Stimulated activated CD4-positive, alpha-beta T cell treated with anti-CD3 and anti-CD28 coated beads, Interleukin-1b, Interleukin-23, amount 100 ng/mL, for 4 hours (primary cell): ENCODE measurements around the gene AKAP6.

ENCODE experiments used
- DNase-seq, 2 donors: peaks; one replicate each; pipeline ENCODE4 v3.0.0-alpha.2; 2020; ENCODE audit warnings: low read depth in 2 of 2

The AKAP6 gene

DNA sequence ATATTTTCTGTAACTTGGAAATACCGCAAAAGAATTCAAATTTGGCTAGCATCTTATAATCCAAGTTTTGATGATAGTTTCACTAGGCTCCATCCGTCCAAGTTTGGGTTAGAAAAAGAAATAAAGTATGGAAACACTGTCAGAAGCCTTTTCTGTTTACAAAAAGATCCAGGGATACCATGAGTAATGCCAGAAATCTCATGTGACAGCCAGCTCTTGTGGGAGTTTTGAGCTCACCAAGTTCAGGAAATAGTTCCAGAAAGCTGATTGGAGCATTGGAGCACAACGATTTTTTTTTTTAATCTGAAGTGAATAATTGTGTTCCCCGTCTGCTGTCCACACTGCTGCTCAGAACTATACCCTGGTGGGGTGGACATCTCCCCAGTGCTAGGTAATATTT lies 379.9 kb downstream of the AKAP6 start:
- no peak for DNase-seq

DNA sequence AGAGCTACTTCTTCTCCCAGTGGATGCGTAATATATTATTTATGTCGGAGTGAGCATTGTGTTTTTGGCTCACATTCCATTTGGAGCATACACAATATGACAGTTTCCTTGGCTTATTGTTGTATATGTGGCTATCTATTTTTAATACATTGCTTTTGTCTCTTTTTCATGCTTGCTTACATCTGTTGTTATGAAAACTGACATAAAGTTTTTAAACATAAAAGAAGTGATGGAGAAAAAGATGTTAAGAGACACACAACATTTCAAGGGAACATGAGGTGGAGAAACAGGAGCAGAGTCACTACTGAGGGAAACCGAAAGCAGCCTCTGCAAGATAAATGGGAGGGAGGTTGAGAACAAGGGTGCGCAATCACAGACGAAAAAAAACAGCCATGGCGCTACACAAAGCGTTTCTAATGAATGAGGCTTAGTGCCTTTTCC lies 381.2 kb downstream of the AKAP6 start:
- no peak for DNase-seq

DNA sequence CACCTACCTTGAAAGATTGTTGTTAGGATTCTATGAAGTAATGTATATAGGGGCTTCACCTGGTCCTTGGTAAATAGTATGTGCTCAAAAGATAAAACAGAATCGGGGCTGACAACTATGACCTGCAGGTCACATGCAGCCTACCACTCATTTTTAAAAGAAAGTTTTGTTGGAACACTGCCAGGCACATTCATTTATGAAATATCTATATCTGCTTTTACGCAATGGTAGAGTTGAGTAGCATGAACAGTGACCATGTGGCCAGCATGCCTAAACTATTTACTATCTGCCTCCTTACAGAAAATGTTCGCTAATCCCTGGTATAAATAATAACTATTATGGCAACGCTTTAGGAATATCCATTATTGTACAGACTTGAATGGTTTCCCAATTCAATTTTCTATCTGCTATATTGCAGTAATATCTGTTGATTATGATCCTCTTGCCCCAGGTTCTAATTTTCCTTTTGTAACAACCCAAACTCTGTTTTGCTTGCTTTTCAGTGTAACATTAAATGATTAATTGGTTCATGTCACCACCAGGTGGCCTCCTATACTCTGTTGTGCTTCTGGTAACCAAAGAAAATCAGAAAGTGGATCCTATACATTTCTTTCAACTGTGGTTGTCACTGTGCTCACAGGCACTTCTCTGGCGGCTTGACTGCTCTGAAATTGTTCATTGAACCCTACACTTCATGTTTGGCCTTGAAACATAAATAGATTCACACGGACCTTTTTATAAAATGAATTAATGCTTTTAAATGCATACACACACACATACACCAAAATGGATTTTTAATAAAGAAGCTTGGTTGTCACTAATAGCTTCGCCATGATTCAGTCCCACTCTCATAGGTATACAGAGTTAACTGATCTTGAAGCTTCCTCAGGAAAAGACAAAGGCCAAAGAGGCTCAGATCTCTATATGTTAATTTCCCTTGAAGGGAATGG lies 381.9 kb downstream of the AKAP6 start:
- DNase-seq = no peak

DNA sequence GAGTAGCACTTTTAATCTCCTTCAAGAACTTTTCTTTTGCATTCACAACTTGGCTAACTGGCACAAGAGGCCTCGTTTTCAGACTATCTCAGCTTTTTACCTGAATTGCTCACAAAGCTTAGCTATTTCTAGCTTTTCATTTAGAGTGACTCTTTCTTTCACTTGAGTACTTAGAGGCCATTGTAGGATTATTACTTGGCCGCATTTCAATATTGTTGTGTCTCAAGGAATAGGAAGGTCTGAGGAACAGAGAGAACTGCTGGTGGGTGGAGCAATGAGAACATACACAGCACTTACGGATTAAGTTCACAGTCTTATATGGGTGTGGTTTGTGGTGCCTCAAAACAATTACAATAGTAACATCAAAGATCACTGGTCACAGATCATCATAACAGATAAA lies 384.8 kb downstream of the AKAP6 start:
- no peak for DNase-seq

- no peak for DNase-seq
These were observed 390.5 kb downstream of the AKAP6 start for GRCh38 chr14:32719601-32720000.

DNA sequence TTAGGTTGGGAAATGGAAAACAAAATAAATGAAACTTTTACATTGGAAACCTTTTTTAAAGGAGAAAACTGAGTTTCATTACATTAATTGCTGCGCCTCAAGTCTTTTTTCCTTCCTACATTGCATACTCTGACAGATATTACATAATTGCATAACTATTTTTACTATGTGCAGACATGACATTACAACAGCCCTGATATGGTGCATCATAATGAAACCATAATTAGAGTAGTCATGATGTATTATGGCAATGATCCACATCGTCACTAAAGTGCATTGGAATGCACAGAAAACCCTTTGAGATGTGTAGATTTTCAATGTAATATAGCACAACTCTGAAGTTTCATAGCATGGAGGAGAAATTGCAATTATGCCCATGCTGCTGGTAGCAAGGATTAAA lies 391.8 kb downstream of the AKAP6 start:
- DNase-seq = no peak

- DNase-seq = no peak
These were observed 393.6 kb downstream of the AKAP6 start for GRCh38 chr14:32722631-32723183.

GRCh38 chr14:32724867-32725471 lies 395.9 kb downstream of the AKAP6 start:
- no peak for DNase-seq

DNA sequence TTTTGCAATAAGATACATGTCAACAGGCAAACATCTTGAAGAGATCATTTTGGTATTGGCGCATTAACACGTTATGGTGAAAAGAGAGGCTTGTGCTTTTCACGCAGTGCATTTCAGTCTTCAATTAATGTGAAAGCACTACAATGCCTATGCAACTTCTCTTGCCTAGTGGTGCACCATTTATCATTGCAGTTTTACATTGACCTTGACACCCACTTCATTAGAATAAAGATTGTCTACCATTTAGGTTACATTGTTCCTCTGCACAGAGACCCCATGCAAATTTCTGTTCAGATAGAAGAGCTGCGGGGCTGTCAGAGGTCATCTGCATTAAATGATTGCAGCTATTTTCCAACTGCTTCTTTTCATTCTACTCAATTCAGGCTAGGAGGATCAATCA lies 397.4 kb downstream of the AKAP6 start:
- no peak for DNase-seq

- no peak for DNase-seq
These were observed 398.7 kb downstream of the AKAP6 start for GRCh38 chr14:32727832-32728231.

GRCh38 chr14:32728526-32728925 lies 399.4 kb downstream of the AKAP6 start:
- no peak for DNase-seq

DNA sequence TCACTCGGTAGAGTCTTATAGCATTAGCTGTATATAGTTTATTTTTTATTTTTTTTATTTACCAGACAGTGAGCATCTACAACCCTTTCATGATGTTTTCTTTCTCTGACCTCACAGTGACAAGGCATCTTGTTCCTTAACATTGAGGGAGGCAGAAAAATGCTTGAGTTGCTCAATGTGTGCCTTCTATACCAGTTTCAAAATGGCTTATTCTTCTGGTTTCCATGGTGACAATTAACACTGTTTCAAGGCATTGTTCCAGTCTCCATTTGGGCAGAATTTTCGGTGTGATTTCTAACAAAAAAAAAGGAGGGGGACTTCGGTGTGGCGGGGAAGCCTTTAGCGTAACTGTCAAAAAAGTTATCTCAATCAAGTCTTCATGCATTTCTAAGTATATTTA lies 399.9 kb downstream of the AKAP6 start:
- no peak for DNase-seq

GRCh38 chr14:32731249-32731648 lies 402.2 kb downstream of the AKAP6 start:
- no peak for DNase-seq

DNA sequence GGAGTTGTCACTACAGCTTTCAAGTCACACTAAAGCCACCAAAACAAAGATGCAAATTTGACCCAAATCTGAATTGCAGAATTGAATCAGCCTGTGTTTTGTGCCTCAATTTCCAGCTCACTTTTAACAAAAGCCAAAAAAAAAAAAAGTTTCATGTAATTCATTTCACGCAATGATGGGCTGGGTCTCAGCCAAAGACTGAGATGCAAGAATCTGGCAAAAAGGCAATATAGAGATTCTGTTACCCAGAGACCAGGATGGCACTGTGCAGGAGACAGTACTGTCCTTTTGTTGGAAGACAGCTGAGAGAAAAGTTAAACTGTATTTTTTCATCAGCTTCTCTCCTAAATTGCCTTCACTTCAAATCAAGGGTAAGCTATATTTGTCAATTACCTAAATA lies 403.9 kb downstream of the AKAP6 start:
- no peak for DNase-seq

GRCh38 chr14:32734261-32734660 lies 405.2 kb downstream of the AKAP6 start:
- no peak for DNase-seq

DNA sequence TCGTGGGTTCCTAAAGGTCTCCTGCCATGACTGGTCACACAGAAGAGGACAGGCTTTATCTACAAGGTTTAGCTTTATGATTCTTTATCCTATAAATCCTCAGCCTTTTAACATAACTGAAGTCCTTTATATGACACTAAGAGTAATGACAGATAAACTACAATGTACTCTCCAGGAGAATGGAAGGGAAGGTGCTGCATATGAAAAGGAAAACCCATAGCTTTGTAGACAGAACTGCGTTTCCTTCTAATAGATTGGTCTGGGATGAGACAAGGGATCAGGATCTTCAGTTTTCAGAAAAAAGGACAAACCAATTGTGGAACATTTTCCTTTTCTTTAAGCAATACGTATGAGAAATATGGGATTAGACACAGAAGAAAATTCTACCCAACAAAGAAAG lies 408.5 kb downstream of the AKAP6 start:
- no peak for DNase-seq

GRCh38 chr14:32738206-32738871 lies 409.2 kb downstream of the AKAP6 start:
- DNase-seq = no peak

DNA sequence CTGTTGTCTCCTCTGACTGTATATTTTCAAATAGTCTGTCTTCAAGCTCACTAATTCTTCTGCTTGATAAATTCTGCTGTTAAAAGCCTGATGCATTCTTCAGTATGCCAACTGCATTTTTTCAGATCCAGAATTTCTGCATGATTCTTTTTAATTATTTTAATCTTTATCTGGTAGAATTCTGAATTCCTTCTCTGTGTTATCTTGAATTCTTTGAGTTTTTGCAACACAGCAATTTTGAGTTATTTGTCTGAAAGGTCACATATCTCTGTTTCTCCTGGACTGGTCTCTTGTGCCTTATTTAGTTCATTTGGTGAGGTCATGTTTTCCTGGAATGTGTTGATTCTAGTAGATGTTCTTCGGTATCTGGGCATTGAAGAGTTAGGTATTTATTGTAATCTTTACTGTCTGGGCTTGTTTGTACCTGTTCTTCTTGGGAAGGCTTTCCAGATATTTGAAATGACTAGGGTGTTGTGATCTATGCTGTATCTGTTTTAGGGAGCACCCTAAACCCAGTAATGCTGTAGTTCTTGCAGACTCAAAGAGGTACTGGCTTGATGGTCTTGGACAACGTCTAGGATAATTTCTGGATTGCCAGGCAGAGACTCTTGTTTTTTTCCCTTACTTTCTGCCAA lies 415.8 kb downstream of the AKAP6 start:
- DNase-seq = no peak

GRCh38 chr14:32754209-32754608 lies 425.1 kb downstream of the AKAP6 start:
- no peak for DNase-seq

- DNase-seq = no peak
These were observed 427.1 kb downstream of the AKAP6 start for GRCh38 chr14:32756173-32756572.

DNA sequence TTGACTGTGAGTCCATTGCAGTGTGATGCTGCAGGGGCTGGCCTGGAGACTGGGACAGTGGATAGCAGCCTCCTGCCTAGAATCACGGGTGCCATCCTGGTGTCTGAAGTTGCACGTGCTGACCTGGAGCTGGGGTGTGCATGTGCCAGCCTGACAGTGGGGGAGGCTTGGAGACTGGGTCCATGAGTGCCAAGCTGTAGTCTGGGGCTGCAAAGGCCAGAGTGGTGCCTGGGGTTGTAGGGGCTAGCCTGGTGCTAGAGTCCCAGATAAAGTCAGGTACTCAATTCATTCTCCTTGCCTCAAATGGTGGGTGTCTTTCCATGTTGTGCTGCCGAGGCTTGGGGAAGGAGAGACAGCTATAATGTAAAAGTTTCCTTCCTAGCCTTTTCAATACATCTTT lies 427.7 kb downstream of the AKAP6 start:
- no peak for DNase-seq

DNA sequence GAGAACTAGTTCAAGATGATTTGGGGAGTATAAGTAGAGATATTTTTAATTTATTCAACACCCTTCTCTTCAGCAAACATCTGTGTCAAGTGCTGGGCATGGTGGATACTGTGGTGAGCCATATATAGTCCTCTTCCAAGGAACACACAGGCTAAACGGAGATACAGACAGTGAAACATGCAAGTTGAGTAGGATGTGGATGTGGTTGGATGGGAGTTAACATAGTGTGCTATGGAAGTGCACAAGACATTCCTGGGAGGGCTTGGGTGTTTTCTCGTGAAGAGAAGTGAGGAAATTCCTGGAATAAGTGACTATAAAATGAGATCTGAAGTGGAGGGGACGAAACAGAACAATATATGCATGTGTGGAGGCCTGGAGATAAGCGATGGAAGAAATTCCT lies 428.5 kb downstream of the AKAP6 start:
- no peak for DNase-seq
